ENCODE measurements around the gene DTWD2. TPM values are rescaled to one million over a fixed set of nuclear protein-coding genes. Genes with fewer than 3 reads are reported as not detected.
"Not testable (repeated sequence)": the region's sequence is repeated elsewhere in the genome, so short reads cannot be mapped to it uniquely, and the experiment has no call there.

Gene DTWD2
- total RNA-seq, 1 donor from 2014 or later = 4.4 TPM

- Mint-ChIP-seq H3K36me3 (no peaks in the 10 kb centered on the region), H3K27ac (no peak overlapping the region), H3K9me3 (no peaks in the 10 kb centered on the region), H3K4me1 (ENCODE audit: unreplicated experiment) (no peaks in the 10 kb centered on the region), H3K4me3 (no peak overlapping the region), H3K27me3 (no peaks in the 10 kb centered on the region)
- TF ChIP-seq, protein P1, sequence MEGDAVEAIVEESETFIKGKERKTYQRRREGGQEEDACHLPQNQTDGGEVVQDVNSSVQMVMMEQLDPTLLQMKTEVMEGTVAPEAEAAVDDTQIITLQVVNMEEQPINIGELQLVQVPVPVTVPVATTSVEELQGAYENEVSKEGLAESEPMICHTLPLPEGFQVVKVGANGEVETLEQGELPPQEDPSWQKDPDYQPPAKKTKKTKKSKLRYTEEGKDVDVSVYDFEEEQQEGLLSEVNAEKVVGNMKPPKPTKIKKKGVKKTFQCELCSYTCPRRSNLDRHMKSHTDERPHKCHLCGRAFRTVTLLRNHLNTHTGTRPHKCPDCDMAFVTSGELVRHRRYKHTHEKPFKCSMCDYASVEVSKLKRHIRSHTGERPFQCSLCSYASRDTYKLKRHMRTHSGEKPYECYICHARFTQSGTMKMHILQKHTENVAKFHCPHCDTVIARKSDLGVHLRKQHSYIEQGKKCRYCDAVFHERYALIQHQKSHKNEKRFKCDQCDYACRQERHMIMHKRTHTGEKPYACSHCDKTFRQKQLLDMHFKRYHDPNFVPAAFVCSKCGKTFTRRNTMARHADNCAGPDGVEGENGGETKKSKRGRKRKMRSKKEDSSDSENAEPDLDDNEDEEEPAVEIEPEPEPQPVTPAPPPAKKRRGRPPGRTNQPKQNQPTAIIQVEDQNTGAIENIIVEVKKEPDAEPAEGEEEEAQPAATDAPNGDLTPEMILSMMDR (conservative IDR thresholded peaks at IDR 0.05) = no peak
- no peak for DNase-seq (ENCODE audit: extremely low spot score, unreplicated experiment)
These were observed 125.8 kb downstream of the DTWD2 start for GRCh38 chr5:118862596-118862995.

- no peaks in the 10 kb centered on the region for H3K4me1 Mint-ChIP-seq (ENCODE audit: unreplicated experiment)
- no peaks in the 10 kb centered on the region for H3K27me3 Mint-ChIP-seq
- no peaks in the 10 kb centered on the region for H3K9me3 Mint-ChIP-seq
- no peaks in the 10 kb centered on the region for H3K36me3 Mint-ChIP-seq
- DNase-seq (ENCODE audit: extremely low spot score, unreplicated experiment) = no peak
- no peak overlapping the region for H3K27ac Mint-ChIP-seq
- H3K4me3 Mint-ChIP-seq = no peak overlapping the region
- TF ChIP-seq, protein P1 (conservative IDR thresholded peaks at IDR 0.05) = no peak
These were observed 130.6 kb downstream of the DTWD2 start for GRCh38 chr5:118857700-118858099.

- Mint-ChIP-seq H3K4me3 (no peak overlapping the region), H3K36me3 (peaks cover 3% of the 10 kb centered on the region), H3K27me3 (no peaks in the 10 kb centered on the region), H3K27ac (no peak overlapping the region), H3K9me3 (peaks cover 4% of the 10 kb centered on the region), H3K4me1 (ENCODE audit: unreplicated experiment) (no peaks in the 10 kb centered on the region)
- TF ChIP-seq, protein P1 (conservative IDR thresholded peaks at IDR 0.05) = no peak
- DNase-seq (ENCODE audit: extremely low spot score, unreplicated experiment) = no peak
These were observed 133.5 kb downstream of the DTWD2 start for GRCh38 chr5:118854819-118855218.

DNA sequence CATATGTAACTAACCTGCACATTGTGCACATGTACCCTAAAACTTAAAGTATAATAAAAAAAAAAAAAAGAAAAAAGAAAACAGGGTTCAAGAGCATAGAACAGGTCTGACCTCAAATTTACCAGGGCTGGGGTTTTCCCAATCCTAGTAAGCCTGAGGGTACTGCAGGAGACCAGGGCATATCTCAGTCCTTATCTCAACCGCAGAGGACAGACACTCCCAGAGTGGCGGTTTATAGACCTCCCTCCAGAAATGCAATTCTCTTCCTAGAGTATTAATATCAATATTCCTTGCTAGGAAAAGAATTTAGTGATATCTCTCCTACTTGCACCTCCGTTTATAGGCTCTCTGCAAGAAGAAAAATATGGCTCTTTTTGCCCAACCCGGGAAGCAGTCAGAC lies 136.6 kb downstream of the DTWD2 start:
- not testable (repeated sequence) for H3K9me3 Mint-ChIP-seq; H3K27me3 Mint-ChIP-seq; DNase-seq (ENCODE audit: extremely low spot score, unreplicated experiment); H3K36me3 Mint-ChIP-seq; H3K4me1 Mint-ChIP-seq (ENCODE audit: unreplicated experiment); H3K4me3 Mint-ChIP-seq; H3K27ac Mint-ChIP-seq

DNA sequence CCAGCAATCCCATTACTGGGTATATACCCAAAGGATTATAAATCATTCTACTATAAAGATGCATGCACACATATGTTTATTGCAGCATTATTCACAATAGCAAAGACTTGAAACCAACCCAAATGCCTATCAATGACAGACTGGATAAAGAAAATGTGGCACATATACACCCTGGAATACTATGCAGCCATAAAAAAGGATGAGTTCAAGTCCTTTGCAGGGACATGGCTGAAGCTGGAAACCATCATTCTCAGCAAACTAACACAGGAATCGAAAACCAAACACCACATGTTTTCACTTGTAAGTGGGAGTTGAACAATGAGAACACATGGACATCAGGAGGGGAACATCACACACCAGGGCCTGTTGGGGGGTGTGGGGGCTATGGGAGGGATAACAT lies 138.8 kb downstream of the DTWD2 start:
- H3K36me3 Mint-ChIP-seq; H3K9me3 Mint-ChIP-seq; H3K4me1 Mint-ChIP-seq (ENCODE audit: unreplicated experiment); DNase-seq (ENCODE audit: extremely low spot score, unreplicated experiment); H3K4me3 Mint-ChIP-seq; H3K27me3 Mint-ChIP-seq; H3K27ac Mint-ChIP-seq: not testable (repeated sequence)

- Mint-ChIP-seq H3K4me1 (ENCODE audit: unreplicated experiment) (no peaks in the 10 kb centered on the region), H3K27ac (no peak overlapping the region), H3K4me3 (no peak overlapping the region)
These were observed 144.0 kb downstream of the DTWD2 start for GRCh38 chr5:118844351-118844750.

More at GRCh38 chr5:118844351-118844750, 144.0 kb downstream of the DTWD2 start:
- DNase-seq (ENCODE audit: extremely low spot score, unreplicated experiment) = no peak
- Mint-ChIP-seq H3K27me3 (no peaks in the 10 kb centered on the region), H3K36me3 (no peaks in the 10 kb centered on the region), H3K9me3 (no peaks in the 10 kb centered on the region)
- TF ChIP-seq, protein P1 (conservative IDR thresholded peaks at IDR 0.05) = no peak

All from type B pancreatic cell (in vitro differentiated cells).